ENCODE measurements around the gene RPL12.

Gene RPL12

DNA sequence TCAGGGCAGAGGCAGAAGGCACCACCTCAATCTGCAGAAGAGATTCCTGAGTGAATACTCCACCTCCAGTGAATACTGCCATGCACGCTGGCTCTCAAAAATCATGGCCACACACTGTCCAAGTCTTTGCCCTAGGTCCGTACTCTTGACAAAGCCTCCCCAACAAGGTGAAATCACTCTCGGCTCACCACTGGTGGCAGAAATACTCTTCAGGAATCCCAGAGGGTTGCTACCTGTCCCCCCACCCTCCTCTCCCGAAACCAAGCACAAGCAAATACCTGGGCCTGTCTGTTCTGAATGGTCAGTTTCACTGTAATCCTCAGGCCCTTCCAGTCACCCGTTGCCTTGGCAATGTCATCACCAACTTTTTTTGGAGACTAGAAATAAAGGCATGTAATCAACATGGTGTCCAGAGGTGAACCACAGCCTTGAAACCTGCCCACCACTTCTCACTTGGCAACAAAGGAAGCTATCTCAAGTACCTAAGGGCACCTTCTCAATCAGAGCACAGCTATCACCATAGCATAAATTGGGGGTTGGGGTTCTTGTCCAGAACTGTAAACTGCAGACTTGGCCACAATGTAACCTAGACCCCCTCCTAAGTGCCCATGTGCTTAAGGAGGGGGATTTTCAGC lies 1.8 kb downstream of the RPL12 start:
- Histone ChIP-seq H3K36me3 (peaks cover 46 to 52% (median 51%) of the 10 kb centered on the region in 3 donors), H3K27me3 (no peaks in the 10 kb centered on the region), H3K9me3 (no peaks in the 10 kb centered on the region), H3K4me1 (peaks cover 0 to 35% (median 30%) of the 10 kb centered on the region in 4 donors), H3K27ac (peak overlapping the region; percentile 89 to 97), H3K4me3 (peak overlapping the region; percentile 70 to 89)
- intact Hi-C loops (cut with DNase I; ENCODE audit: low total_unique reads) = no loop called here
- TF ChIP-seq, protein P1, sequence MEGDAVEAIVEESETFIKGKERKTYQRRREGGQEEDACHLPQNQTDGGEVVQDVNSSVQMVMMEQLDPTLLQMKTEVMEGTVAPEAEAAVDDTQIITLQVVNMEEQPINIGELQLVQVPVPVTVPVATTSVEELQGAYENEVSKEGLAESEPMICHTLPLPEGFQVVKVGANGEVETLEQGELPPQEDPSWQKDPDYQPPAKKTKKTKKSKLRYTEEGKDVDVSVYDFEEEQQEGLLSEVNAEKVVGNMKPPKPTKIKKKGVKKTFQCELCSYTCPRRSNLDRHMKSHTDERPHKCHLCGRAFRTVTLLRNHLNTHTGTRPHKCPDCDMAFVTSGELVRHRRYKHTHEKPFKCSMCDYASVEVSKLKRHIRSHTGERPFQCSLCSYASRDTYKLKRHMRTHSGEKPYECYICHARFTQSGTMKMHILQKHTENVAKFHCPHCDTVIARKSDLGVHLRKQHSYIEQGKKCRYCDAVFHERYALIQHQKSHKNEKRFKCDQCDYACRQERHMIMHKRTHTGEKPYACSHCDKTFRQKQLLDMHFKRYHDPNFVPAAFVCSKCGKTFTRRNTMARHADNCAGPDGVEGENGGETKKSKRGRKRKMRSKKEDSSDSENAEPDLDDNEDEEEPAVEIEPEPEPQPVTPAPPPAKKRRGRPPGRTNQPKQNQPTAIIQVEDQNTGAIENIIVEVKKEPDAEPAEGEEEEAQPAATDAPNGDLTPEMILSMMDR (IDR thresholded peaks at IDR 0.05) = no peak
- DNase-seq = no peak

DNA sequence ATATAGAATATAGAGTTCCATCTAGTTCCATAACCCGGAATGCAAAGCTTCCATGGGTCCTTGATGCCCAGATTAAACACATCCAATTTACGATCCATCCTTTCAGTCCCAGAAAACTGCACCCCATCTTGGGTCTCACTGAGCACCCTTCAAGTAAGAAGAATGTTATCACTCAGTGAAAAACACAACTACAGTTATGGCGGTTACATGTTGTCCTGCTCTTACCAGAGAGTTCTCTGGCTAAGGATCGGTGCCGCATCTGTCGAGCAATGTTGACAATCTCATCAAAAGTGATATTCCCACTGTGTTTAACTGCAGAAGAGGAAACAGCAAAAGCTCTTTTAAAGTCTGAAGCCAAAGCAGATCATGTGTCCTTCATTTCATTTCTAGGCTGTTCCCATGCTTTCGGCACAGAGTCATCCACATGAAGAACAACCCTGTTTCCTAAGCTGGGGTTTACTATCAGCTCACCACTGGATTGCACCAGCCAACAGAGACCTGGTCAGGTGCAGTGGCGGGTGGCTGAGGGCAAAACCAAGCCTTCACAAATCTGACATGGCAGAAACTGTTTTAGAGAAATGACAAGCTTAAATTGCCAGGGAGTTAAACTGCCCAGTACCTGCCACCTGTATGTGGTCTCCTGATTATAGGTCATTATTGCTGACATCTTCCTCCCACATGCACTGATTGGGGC lies 2.9 kb downstream of the RPL12 start:
- TF ChIP-seq, protein P1 (IDR thresholded peaks at IDR 0.05) = no peak
- Histone ChIP-seq H3K36me3 (peaks cover 56 to 59% (median 59%) of the 10 kb centered on the region in 3 donors), H3K4me1 (peaks cover 0 to 35% (median 30%) of the 10 kb centered on the region in 4 donors), H3K27me3 (no peaks in the 10 kb centered on the region), H3K27ac (peak overlapping the region in 1 of 2 donors; percentile 97), H3K4me3 (no peak overlapping the region), H3K9me3 (no peaks in the 10 kb centered on the region)
- intact Hi-C loops (cut with DNase I; ENCODE audit: low total_unique reads) = no loop called here
- DNase-seq = no peak

DNA sequence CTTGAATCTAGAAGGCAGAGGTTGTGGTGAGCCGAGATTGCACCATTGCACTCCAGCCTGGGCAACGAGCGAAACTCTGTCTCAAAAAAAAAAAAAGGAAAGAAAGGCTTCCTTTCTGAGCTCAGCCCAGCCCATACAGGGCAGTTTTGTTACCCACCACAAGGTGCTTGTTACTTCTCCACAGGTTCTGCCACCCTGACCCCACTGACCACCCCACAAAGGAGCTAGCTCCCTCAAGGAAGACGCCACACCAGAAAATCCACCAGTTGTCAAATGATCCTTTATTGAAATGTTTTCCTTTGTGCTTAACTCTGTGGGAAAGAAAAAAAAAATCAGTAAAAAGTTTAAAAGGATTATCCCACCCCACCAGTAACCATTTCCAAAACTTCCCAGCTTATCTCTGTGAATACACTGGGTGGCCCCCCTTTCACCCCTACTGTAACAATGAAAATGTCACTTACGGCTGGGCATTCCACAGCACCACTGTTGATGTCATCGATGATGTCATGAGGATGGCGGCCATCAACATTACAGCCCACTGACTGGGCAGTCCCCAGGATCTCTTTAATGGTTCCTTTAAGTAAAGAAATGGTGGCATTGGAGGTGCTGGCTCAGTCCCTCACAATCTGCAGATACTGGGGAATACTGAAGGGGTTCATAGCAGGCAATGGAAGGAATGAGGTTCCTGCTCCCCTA lies 3.6 kb downstream of the RPL12 start:
- TF ChIP-seq, protein P1 (IDR thresholded peaks at IDR 0.05) = no peak

DNA sequence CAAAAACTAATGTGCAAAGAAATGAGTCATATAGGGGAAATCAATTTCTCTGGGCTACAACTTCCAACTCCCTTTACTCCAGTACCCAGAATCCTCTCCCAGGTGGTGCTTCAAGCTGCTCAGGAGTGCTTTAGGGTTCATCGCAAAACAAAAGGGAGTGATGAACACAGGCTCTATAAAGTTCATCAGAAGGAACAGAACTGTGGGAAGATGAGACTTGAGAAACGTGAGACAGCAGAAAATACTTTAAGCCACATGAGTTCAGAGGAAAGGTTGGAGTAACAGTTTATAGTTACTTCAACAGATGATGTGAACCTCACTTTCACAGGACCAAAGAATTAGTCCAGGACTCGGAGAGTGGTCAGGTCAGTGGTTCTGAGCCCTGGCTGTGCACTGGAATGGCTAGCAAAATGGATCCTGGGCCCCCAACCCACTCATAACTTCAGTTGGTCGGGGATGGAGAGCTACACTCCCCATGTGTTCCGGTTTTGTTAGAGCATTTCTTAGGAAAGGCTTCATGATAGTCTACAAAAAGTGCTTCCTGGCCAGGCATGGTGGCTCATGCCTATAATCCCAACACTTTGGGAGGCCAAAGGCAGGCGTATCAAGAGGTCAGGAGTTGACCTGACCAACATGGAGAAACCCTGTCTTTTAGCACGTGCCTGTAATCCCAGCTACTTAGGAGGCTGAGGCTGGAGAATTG lies 4.3 kb downstream of the RPL12 start:
- H3K27me3 ChIP-seq = no peaks in the 10 kb centered on the region
- H3K9me3 ChIP-seq = no peaks in the 10 kb centered on the region
- no peak overlapping the region for H3K27ac ChIP-seq
- TF ChIP-seq, protein P1 (IDR thresholded peaks at IDR 0.05) = no peak
- intact Hi-C loops (cut with DNase I; ENCODE audit: low total_unique reads) = no loop called here
- H3K36me3 ChIP-seq = peaks cover 66 to 73% (median 73%) of the 10 kb centered on the region in 3 donors
- DNase-seq = no peak
- H3K4me1 ChIP-seq = peaks cover 0 to 23% (median 20%) of the 10 kb centered on the region in 4 donors
- H3K4me3 ChIP-seq = no peak overlapping the region

More for the DNA sequence above, 3.6 kb downstream of the RPL12 start:
- DNase-seq = no peak
- Histone ChIP-seq H3K4me1 (peaks cover 0 to 30% (median 26%) of the 10 kb centered on the region in 4 donors), H3K36me3 (peaks cover 63 to 66% (median 66%) of the 10 kb centered on the region in 3 donors), H3K4me3 (no peak overlapping the region), H3K27me3 (no peaks in the 10 kb centered on the region), H3K27ac (no peak overlapping the region), H3K9me3 (no peaks in the 10 kb centered on the region)
- intact Hi-C loops (cut with DNase I; ENCODE audit: low total_unique reads) = no loop called here
